Osteocyte (in vitro differentiated cells): ENCODE measurements around the gene AFAP1. TPM values are rescaled to one million over a fixed set of nuclear protein-coding genes. Genes with fewer than 3 reads are reported as not detected.

Experiments
- DNase-seq: peaks from one replicate; pipeline ENCODE4 v3.0.0; 2021; ENCODE audit warnings: mixed read lengths; ENCODE audit not compliant: unreplicated experiment; ENCODE audit errors: extremely low spot score
- H3K27ac Mint-ChIP-seq: one replicate; pipeline ENCODE4 v1.8.0; 2021; ENCODE audit warnings: mild to moderate bottlenecking, mixed read lengths; ENCODE audit not compliant: unreplicated experiment
- H3K27me3 Mint-ChIP-seq: one replicate; pipeline ENCODE4 v1.8.0; 2021; ENCODE audit warnings: mixed read lengths; ENCODE audit not compliant: unreplicated experiment
- H3K36me3 Mint-ChIP-seq: one replicate; pipeline ENCODE4 v1.8.0; 2021; ENCODE audit warnings: mixed read lengths; ENCODE audit not compliant: unreplicated experiment
- H3K4me1 Mint-ChIP-seq: one replicate; pipeline ENCODE4 v1.8.0; 2021; ENCODE audit warnings: mixed read lengths; ENCODE audit not compliant: unreplicated experiment
- H3K4me3 Mint-ChIP-seq: one replicate; pipeline ENCODE4 v1.8.0; 2021; ENCODE audit warnings: mild to moderate bottlenecking, moderate library complexity, mixed read lengths; ENCODE audit not compliant: unreplicated experiment
- H3K9me3 Mint-ChIP-seq: one replicate; pipeline ENCODE4 v1.8.0; 2021; ENCODE audit warnings: mixed read lengths; ENCODE audit not compliant: unreplicated experiment
- CTCF ChIP-seq: fragments of 200-600 bp; sonication (generic); IDR thresholded peaks from 2 replicates; pipeline ENCODE4 v1.5.0; 2021; ENCODE audit warnings: antibody characterized with exemption, mild to moderate bottlenecking, moderate library complexity
- total RNA-seq: library from RNA; stranded (reverse); gene quantifications from 2 replicates; pipeline ENCODE4 v1.2.1, GENCODE V29; 2021

AFAP1 gene
- total RNA-seq, 1 donor from 2014 or later, result 66.9 TPM

GRCh38 chr4:7797330-7797729, 142.3 kb downstream of the AFAP1 start:
- no peak overlapping the region for H3K4me3 Mint-ChIP-seq
- H3K9me3 Mint-ChIP-seq, result no peaks in the 10 kb centered on the region
- peaks cover 18% of the 10 kb centered on the region for H3K4me1 Mint-ChIP-seq
- peaks cover 42% of the 10 kb centered on the region for H3K36me3 Mint-ChIP-seq
- H3K27me3 Mint-ChIP-seq, result no peaks in the 10 kb centered on the region
- no peak overlapping the region for H3K27ac Mint-ChIP-seq
- TF ChIP-seq CTCF, result no peak
- DNase-seq, result no peak

- Mint-ChIP-seq H3K4me1 (peaks cover 24% of the 10 kb centered on the region), H3K36me3 (peaks cover 42% of the 10 kb centered on the region), H3K9me3 (no peaks in the 10 kb centered on the region), H3K27me3 (no peaks in the 10 kb centered on the region), H3K4me3 (no peak overlapping the region), H3K27ac (no peak overlapping the region)
- TF ChIP-seq CTCF, result no peak
- DNase-seq, result no peak
Observed at GRCh38 chr4:7795983-7796382, 143.7 kb downstream of the AFAP1 start.

GRCh38 chr4:7793186-7793585, 146.5 kb downstream of the AFAP1 start:
- TF ChIP-seq CTCF, result no peak
- no peak overlapping the region for H3K27ac Mint-ChIP-seq
- H3K27me3 Mint-ChIP-seq, result no peaks in the 10 kb centered on the region
- H3K9me3 Mint-ChIP-seq, result no peaks in the 10 kb centered on the region
- peaks cover 24% of the 10 kb centered on the region for H3K36me3 Mint-ChIP-seq
- no peak overlapping the region for H3K4me3 Mint-ChIP-seq
- H3K4me1 Mint-ChIP-seq, result peaks cover 41% of the 10 kb centered on the region
- DNase-seq, result no peak

- H3K27ac Mint-ChIP-seq, result peak overlapping the region; percentile 63
- no peaks in the 10 kb centered on the region for H3K9me3 Mint-ChIP-seq
- H3K36me3 Mint-ChIP-seq, result peaks cover 20% of the 10 kb centered on the region
- peak overlapping the region; percentile 22 for H3K4me3 Mint-ChIP-seq
- DNase-seq, result no peak
- no peaks in the 10 kb centered on the region for H3K27me3 Mint-ChIP-seq
- H3K4me1 Mint-ChIP-seq, result peaks cover 41% of the 10 kb centered on the region
- no peak for TF ChIP-seq CTCF
Observed at GRCh38 chr4:7792616-7793015, 147.0 kb downstream of the AFAP1 start.

- H3K27ac Mint-ChIP-seq, result peak overlapping the region; percentile 47
- H3K4me3 Mint-ChIP-seq, result no peak overlapping the region
- no peaks in the 10 kb centered on the region for H3K9me3 Mint-ChIP-seq
- TF ChIP-seq CTCF, result no peak
- H3K27me3 Mint-ChIP-seq, result no peaks in the 10 kb centered on the region
- peaks cover 20% of the 10 kb centered on the region for H3K36me3 Mint-ChIP-seq
- no peak for DNase-seq
- peaks cover 41% of the 10 kb centered on the region for H3K4me1 Mint-ChIP-seq
Observed at GRCh38 chr4:7790999-7791398, 148.7 kb downstream of the AFAP1 start.
